Measurements from ENCODE around the gene VPS25.

- TF ChIP-seq POLR2A (IDR thresholded peaks at IDR 0.05): no peak
- no peak for TF ChIP-seq CTCF (IDR thresholded peaks at IDR 0.05)
These were observed 18.7 kb downstream of the VPS25 start for GRCh38 chr17:42791948-42792347.
